ENCODE data around the gene MTOR.

- no peak for TF ChIP-seq POLR2AphosphoS5 (IDR thresholded peaks at IDR 0.05; ENCODE audit: low read depth, low read length)
- TF ChIP-seq, protein P1, sequence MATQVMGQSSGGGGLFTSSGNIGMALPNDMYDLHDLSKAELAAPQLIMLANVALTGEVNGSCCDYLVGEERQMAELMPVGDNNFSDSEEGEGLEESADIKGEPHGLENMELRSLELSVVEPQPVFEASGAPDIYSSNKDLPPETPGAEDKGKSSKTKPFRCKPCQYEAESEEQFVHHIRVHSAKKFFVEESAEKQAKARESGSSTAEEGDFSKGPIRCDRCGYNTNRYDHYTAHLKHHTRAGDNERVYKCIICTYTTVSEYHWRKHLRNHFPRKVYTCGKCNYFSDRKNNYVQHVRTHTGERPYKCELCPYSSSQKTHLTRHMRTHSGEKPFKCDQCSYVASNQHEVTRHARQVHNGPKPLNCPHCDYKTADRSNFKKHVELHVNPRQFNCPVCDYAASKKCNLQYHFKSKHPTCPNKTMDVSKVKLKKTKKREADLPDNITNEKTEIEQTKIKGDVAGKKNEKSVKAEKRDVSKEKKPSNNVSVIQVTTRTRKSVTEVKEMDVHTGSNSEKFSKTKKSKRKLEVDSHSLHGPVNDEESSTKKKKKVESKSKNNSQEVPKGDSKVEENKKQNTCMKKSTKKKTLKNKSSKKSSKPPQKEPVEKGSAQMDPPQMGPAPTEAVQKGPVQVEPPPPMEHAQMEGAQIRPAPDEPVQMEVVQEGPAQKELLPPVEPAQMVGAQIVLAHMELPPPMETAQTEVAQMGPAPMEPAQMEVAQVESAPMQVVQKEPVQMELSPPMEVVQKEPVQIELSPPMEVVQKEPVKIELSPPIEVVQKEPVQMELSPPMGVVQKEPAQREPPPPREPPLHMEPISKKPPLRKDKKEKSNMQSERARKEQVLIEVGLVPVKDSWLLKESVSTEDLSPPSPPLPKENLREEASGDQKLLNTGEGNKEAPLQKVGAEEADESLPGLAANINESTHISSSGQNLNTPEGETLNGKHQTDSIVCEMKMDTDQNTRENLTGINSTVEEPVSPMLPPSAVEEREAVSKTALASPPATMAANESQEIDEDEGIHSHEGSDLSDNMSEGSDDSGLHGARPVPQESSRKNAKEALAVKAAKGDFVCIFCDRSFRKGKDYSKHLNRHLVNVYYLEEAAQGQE (IDR thresholded peaks at IDR 0.05; ENCODE audit: insufficient read depth in 1 of 2, low read depth in 2 of 2, low read length in 2 of 2), result no peak
These were observed 45.5 kb upstream of the MTOR start for GRCh38 chr1:11307852-11308251.

Data from PFSK-1 (cell line).